Cortex of kidney (tissue), 1 donor: ENCODE data around the gene THUMPD2.
"Not testable (repeated sequence)": the region's sequence is repeated elsewhere in the genome, so short reads cannot be mapped to it uniquely, and the experiment has no call there.

Experiments used
- DNase-seq: peaks from one replicate; lab custom pipeline; 2025; lab: John Stamatoyannopoulos, UW

THUMPD2 gene

GRCh38 chr2:39778775-39779340 is at the start of gene THUMPD2:
Gene THUMPD2, minus strand, starts transcription at chr2:39779258. Its CDS starts 19 bp downstream, at chr2:39779239.
- no peak for DNase-seq

- DNase-seq: no peak
These were observed 42.8 kb upstream of the THUMPD2 start for GRCh38 chr2:39821871-39822270.

GRCh38 chr2:39816845-39817244 is 37.8 kb upstream of the THUMPD2 start:
- DNase-seq: no peak

- DNase-seq: no peak
These were observed 37.4 kb upstream of the THUMPD2 start for GRCh38 chr2:39816428-39816827.

GRCh38 chr2:39805936-39806608 is 27.0 kb upstream of the THUMPD2 start:
- DNase-seq: no peak

- no peak for DNase-seq
These were observed 24.8 kb upstream of the THUMPD2 start for GRCh38 chr2:39803839-39804238.

GRCh38 chr2:39800752-39801151 is 21.7 kb upstream of the THUMPD2 start:
- DNase-seq: no peak

GRCh38 chr2:39796134-39796533 is 17.1 kb upstream of the THUMPD2 start:
- no peak for DNase-seq

- DNase-seq: not testable (repeated sequence)
These were observed 11.3 kb upstream of the THUMPD2 start for GRCh38 chr2:39790216-39790818.

- no peak for DNase-seq
These were observed 8.9 kb upstream of the THUMPD2 start for GRCh38 chr2:39787950-39788349.

- no peak for DNase-seq
These were observed 7.9 kb upstream of the THUMPD2 start for GRCh38 chr2:39786761-39787522.

GRCh38 chr2:39782591-39782990 is 3.5 kb upstream of the THUMPD2 start:
- DNase-seq: no peak

GRCh38 chr2:39781697-39782096 is 2.6 kb upstream of the THUMPD2 start:
- DNase-seq: no peak

- DNase-seq: no peak
These were observed 2.0 kb upstream of the THUMPD2 start for GRCh38 chr2:39780825-39781600.

GRCh38 chr2:39779927-39780326 is 869 bp upstream of the THUMPD2 start:
- no peak for DNase-seq

- DNase-seq: no peak
These were observed 338 bp upstream of the THUMPD2 start for GRCh38 chr2:39779341-39779851.

GRCh38 chr2:39778233-39778632 is 825 bp downstream of the THUMPD2 start:
- no peak for DNase-seq

GRCh38 chr2:39772812-39773152 is 6.3 kb downstream of the THUMPD2 start:
- DNase-seq: no peak

GRCh38 chr2:39772086-39772811 is 6.8 kb downstream of the THUMPD2 start:
- DNase-seq: no peak

- DNase-seq: no peak
These were observed 16.6 kb downstream of the THUMPD2 start for GRCh38 chr2:39762448-39762847.

- no peak for DNase-seq
These were observed 21.9 kb downstream of the THUMPD2 start for GRCh38 chr2:39757156-39757555.
